K562 (cell line): ENCODE data around the gene EPHA10. TPM values are rescaled to one million over a fixed set of nuclear protein-coding genes. Genes with fewer than 3 reads are reported as not detected.

Source experiments
- BACH1 ChIP-seq: fragments of 200-800 bp; sonication (Bioruptor generic); IDR thresholded peaks from 2 replicates; pipeline ENCODE4 v1.6.1; 2016; ENCODE audit warnings: missing genetic modification characterization, missing compliant biosample characterization
- BCL6 ChIP-seq: fragments of 250-450 bp; sonication (Bioruptor Pico); IDR thresholded peaks from 2 replicates; pipeline ENCODE4 v1.4.0; 2020
- BRCA1 ChIP-seq, 2 experiments: fragments of 450-650 bp in 1 of 2; sonication (generic) in 1 of 2; formaldehyde crosslinking in 1 of 2; IDR thresholded peaks; 2 replicates each; pipeline versions ENCODE4 v1.5.0 to v1.6.1; 2017 to 2020; ENCODE audit warnings: mild to moderate bottlenecking in 1 of 2, missing genetic modification reagents in 1 of 2
- CAMTA2 ChIP-seq: fragments of 250-450 bp; sonication (Bioruptor Pico); conservative IDR thresholded peaks from 2 replicates; pipeline ENCODE4 v1.5.1; 2022
- CBFA2T3 ChIP-seq: fragments of 450-650 bp; IDR thresholded peaks from 2 replicates; pipeline ENCODE4 v1.6.1; 2017
- DDX20 ChIP-seq: fragments of 450-650 bp; IDR thresholded peaks from 2 replicates; pipeline ENCODE4 v1.6.1; 2016; ENCODE audit warnings: missing genetic modification characterization, low read depth, mild to moderate bottlenecking, missing compliant biosample characterization, moderate library complexity
- DIDO1 ChIP-seq: fragments of 450-650 bp; IDR thresholded peaks from 2 replicates; pipeline ENCODE4 v1.6.1; 2016; ENCODE audit warnings: low read depth, missing biosample characterization, missing genetic modification characterization
- FUS ChIP-seq: fragments of 200-400 bp; formaldehyde crosslinking; optimal IDR thresholded peaks from 2 replicates; pipeline ENCODE3; 2017; ENCODE audit warnings: low read depth, low read length
- HSF4 ChIP-seq: fragments of 250-450 bp; sonication (Bioruptor Pico); IDR thresholded peaks from 2 replicates; pipeline ENCODE4 v2.1.2; 2022; ENCODE audit warnings: mild to moderate bottlenecking, moderate library complexity, borderline replicate concordance
- POLR2G ChIP-seq: fragments of 200-400 bp; formaldehyde crosslinking; IDR thresholded peaks from 2 replicates; pipeline ENCODE4 v1.6.1; 2017; ENCODE audit warnings: low read depth, mild to moderate bottlenecking, antibody characterized with exemption, low read length, moderate library complexity
- RBM17 ChIP-seq: fragments of 200-400 bp; formaldehyde crosslinking; IDR thresholded peaks from 2 replicates; pipeline ENCODE4 v1.6.1; 2017; ENCODE audit warnings: low read depth, mild to moderate bottlenecking, low read length, borderline replicate concordance
- REST ChIP-seq, 2 experiments: fragments of 450-650 bp; formaldehyde crosslinking in 1 of 2; IDR thresholded peaks; 2 replicates each; pipeline versions ENCODE4 v1.4.0 to v1.6.1; 2014 to 2020; ENCODE audit warnings: mild to moderate bottlenecking in 2 of 2, borderline replicate concordance in 1 of 2, low read depth in 1 of 2
- SIRT6 ChIP-seq: IDR thresholded peaks from one replicate; pipeline ENCODE4 v1.6.1; 2012; ENCODE audit warnings: low read depth, mild to moderate bottlenecking, control low read depth, inconsistent platforms, low read length, moderate library complexity
- SMAD4 ChIP-seq: fragments of 250-450 bp; sonication (Bioruptor Pico); conservative IDR thresholded peaks from 2 replicates; pipeline ENCODE4 v1.8.0; 2021; ENCODE audit warnings: inconsistent platforms, mild to moderate bottlenecking, moderate library complexity
- STAG1 ChIP-seq: sonication (generic); formaldehyde crosslinking; IDR thresholded peaks from 2 replicates; pipeline ENCODE4 v1.5.0; 2020; ENCODE audit warnings: missing genetic modification reagents, borderline replicate concordance
- TCF7 ChIP-seq: sonication (generic); IDR thresholded peaks from 2 replicates; pipeline ENCODE4 v1.6.1; 2016; ENCODE audit warnings: antibody characterized with exemption, borderline replicate concordance
- ZNF398 ChIP-seq: fragments of 250-450 bp; sonication (Bioruptor Pico); IDR thresholded peaks from 2 replicates; pipeline ENCODE4 v1.8.0; 2021; ENCODE audit warnings: moderate library complexity, mild to moderate bottlenecking, inconsistent platforms
- polyA plus RNA-seq, 8 experiments: library from polyadenylated mRNA; depleted of rRNA in 4 of 8; stranded (reverse) in 5 of 8; unstranded in 3 of 8; fragments of >200 nt; fragmentation: Nextera tagmentation in 2 of 8; fragmentation: Illumina TruSeq in 1 of 8; extraction: Ambion mirVana in 2 of 8; extraction: Trizol in 1 of 8; gene quantifications; 2 replicates each; pipeline versions ENCODE4 v1.2.1 to v1.2.3, GENCODE V29; 2011 to 2014; ENCODE audit warnings: inconsistent platforms in 1 of 8, missing spikeins in 1 of 8
- total RNA-seq, 7 experiments: library from RNA; depleted of rRNA in 6 of 7; stranded (reverse); fragments of >200 nt in 6 of 7; fragmentation: Illumina TruSeq in 2 of 7; extraction: Trizol in 2 of 7; gene quantifications; 2 replicates each; pipeline versions ENCODE4 v1.2.1 to v1.2.3, GENCODE V29; 2011 to 2021; ENCODE audit warnings: low replicate concordance in 1 of 7

EPHA10 gene
- total and polyA plus RNA-seq, 9 of the 15 experiments (the other 6 are each of a cell fraction or from before 2014, with no cell fraction given) = 0.03 TPM; not detected in 8

GRCh38 chr1:37808369-37809319 lies 43.7 kb upstream of the EPHA10 start (continued):
- TF ChIP-seq TCF7 (no peak), ZNF398 (CRISPR knock-in tag) (no peak), SMAD4 (CRISPR knock-in tag) (0 out of 2 replicates have a peak, but pooled peaks have one; percentile 1), HSF4 (CRISPR knock-in tag) (no peak), SIRT6 (no peak), DIDO1 (tag) (no peak), RBM17 (no peak), DDX20 (tag) (no peak), POLR2G (peak; percentile 75), REST (IDR thresholded peaks at IDR 0.05; ENCODE audit: borderline replicate concordance) (0 out of 2 replicates have a peak, but pooled peaks have one; percentile 4), REST (CRISPR knock-in tag; IDR thresholded peaks at IDR 0.05; ENCODE audit: low read depth) (no peak), BACH1 (tag) (no peak), BRCA1 (IDR thresholded peaks at IDR 0.05) (no peak), BRCA1 (CRISPR knock-in tag; IDR thresholded peaks at IDR 0.05) (no peak), BCL6 (no peak), FUS (peak; percentile 73), STAG1 (CRISPR knock-in tag) (no peak), CBFA2T3 (no peak), CAMTA2 (CRISPR knock-in tag) (0 out of 2 replicates have a peak, but pooled peaks have one; percentile 58)
